Neuronal stem cell (in vitro differentiated cells): Measurements from ENCODE around the gene SERGEF.

ENCODE experiments used
- DNase-seq: peaks from one replicate; pipeline ENCODE4 v3.0.0-alpha.2; 2013; ENCODE audit warnings: low spot score
- H2AFZ ChIP-seq: one replicate; pipeline ENCODE4 v1.6.1; 2013; ENCODE audit warnings: mild to moderate bottlenecking, low read length, inconsistent platforms
- H2AK5ac ChIP-seq: 2 replicates; pipeline ENCODE4 v1.6.1; 2013; ENCODE audit warnings: low read depth, mild to moderate bottlenecking, inconsistent platforms, low read length, moderate library complexity, mixed read lengths
- H2BK120ac ChIP-seq: 2 replicates; pipeline ENCODE4 v1.6.1; 2013; ENCODE audit warnings: low read depth, mild to moderate bottlenecking, inconsistent platforms, low read length, moderate library complexity, mixed read lengths
- H2BK12ac ChIP-seq: one replicate; pipeline ENCODE4 v1.6.1; 2013; ENCODE audit warnings: low read length, inconsistent platforms
- H2BK15ac ChIP-seq: 2 replicates; pipeline ENCODE4 v1.6.1; 2013; ENCODE audit warnings: mild to moderate bottlenecking, low read length, inconsistent platforms, mixed read lengths
- H2BK5ac ChIP-seq: one replicate; pipeline ENCODE4 v1.6.1; 2013; ENCODE audit warnings: inconsistent platforms, mild to moderate bottlenecking, low read length, moderate library complexity
- H3K14ac ChIP-seq: one replicate; pipeline ENCODE4 v1.6.1; 2013; ENCODE audit warnings: low read length, inconsistent platforms
- H3K18ac ChIP-seq: 2 replicates; pipeline ENCODE4 v1.6.1; 2013; ENCODE audit warnings: low read length, inconsistent platforms
- H3K23ac ChIP-seq: 2 replicates; pipeline ENCODE4 v1.6.1; 2013; ENCODE audit warnings: low read depth, mild to moderate bottlenecking, mixed read lengths, low read length, inconsistent platforms; ENCODE audit not compliant: poor library complexity
- H3K27ac ChIP-seq: replicated peaks from 3 replicates; pipeline ENCODE4 v1.5.1; 2013; ENCODE audit warnings: low read length, inconsistent platforms
- H3K27me3 ChIP-seq, 3 experiments: 2 replicates each; pipeline ENCODE4 v1.6.1; 2013; ENCODE audit warnings: low read length in 3 of 3, mild to moderate bottlenecking in 2 of 3, inconsistent platforms in 1 of 3, low read depth in 1 of 3, mixed read lengths in 1 of 3, moderate library complexity in 1 of 3; ENCODE audit not compliant: control insufficient read depth in 3 of 3, insufficient read depth in 3 of 3
- H3K36me3 ChIP-seq, 2 donors: replicated peaks in 1 of 2; 2 replicates each; pipeline ENCODE4 v1.6.1; 2013; ENCODE audit warnings: low read length in 2 of 2; ENCODE audit not compliant: control insufficient read depth in 2 of 2, insufficient read depth in 2 of 2
- H3K4ac ChIP-seq: 2 replicates; pipeline ENCODE4 v1.6.1; 2013; ENCODE audit warnings: inconsistent platforms, mild to moderate bottlenecking, low read length, moderate library complexity
- H3K4me1 ChIP-seq, 2 donors: 1 replicate in 1 of 2; 2 replicates in 1 of 2; pipeline ENCODE4 v1.6.1; 2013; ENCODE audit warnings: low read length in 2 of 2, low read depth in 1 of 2; ENCODE audit not compliant: control insufficient read depth in 2 of 2, insufficient read depth in 1 of 2
- H3K4me2 ChIP-seq: one replicate; pipeline ENCODE4 v1.6.1; 2013; ENCODE audit warnings: mild to moderate bottlenecking, low read length, inconsistent platforms; ENCODE audit not compliant: insufficient read depth, poor library complexity, severe bottlenecking
- H3K4me3 ChIP-seq, 2 donors: 2 replicates each; pipeline ENCODE4 v1.5.1; 2013; ENCODE audit warnings: low read length in 2 of 2, mild to moderate bottlenecking in 2 of 2, inconsistent platforms in 1 of 2, moderate library complexity in 1 of 2
- H3K79me1 ChIP-seq: one replicate; pipeline ENCODE4 v1.6.1; 2013; ENCODE audit warnings: low read depth, mild to moderate bottlenecking, inconsistent platforms, low read length, moderate library complexity
- H3K9ac ChIP-seq: one replicate; pipeline ENCODE4 v1.6.1; 2013; ENCODE audit warnings: mild to moderate bottlenecking, low read depth, low read length, inconsistent platforms; ENCODE audit not compliant: poor library complexity
- H3K9me3 ChIP-seq, 2 donors: replicated peaks in 1 of 2; 2 replicates each; pipeline versions ENCODE3 to v1.6.1; 2013; ENCODE audit warnings: low read length in 2 of 2, mild to moderate bottlenecking in 2 of 2, inconsistent platforms in 1 of 2, low read depth in 1 of 2, mixed read lengths in 1 of 2, moderate library complexity in 1 of 2; ENCODE audit not compliant: control insufficient read depth in 2 of 2, insufficient read depth in 1 of 2
- H4K8ac ChIP-seq: one replicate; pipeline ENCODE4 v1.6.1; 2013; ENCODE audit warnings: low read depth, mild to moderate bottlenecking, inconsistent platforms, low read length, moderate library complexity
- H4K91ac ChIP-seq: one replicate; pipeline ENCODE4 v1.6.1; 2013; ENCODE audit warnings: low read length, low read depth, mild to moderate bottlenecking, inconsistent platforms; ENCODE audit not compliant: poor library complexity
- WGBS, 2 donors: extraction: QIAGEN DNeasy Blood & Tissue Kit; methylation state at CpG; one replicate each; pipeline ENCODE4 v1.1.7; 2013; ENCODE audit warnings: missing lambda C conversion rate in 2 of 2, mixed read lengths in 1 of 2; ENCODE audit not compliant: insufficient read length in 2 of 2, insufficient replicate concordance in 1 of 2; ENCODE audit errors: extremely low coverage in 2 of 2; 5-methylcytosine and 5-hydroxymethylcytosine counted together

Gene SERGEF

DNA sequence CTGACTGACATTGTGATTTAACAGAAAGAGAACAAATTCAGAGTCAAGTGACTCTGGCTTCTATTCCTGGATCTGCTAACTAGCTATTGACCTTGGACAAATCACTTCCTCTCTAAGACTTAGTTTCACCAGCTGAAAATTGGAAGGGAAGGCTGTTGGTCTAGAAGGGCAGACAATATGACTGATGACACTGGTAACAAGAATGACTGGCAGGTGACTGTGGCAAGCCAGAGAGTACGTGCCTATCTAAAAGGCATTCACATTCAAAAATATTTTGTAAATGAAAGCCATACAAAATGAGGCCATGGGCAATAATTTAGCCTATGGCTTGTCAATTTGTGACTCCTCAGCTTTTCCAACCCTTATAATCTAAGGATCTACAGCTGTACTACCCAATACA lies 23.5 kb downstream of the SERGEF start:
- H3K79me1 ChIP-seq: no peaks in the 10 kb centered on the region
- no peak overlapping the region for H4K8ac ChIP-seq
- no peaks in the 10 kb centered on the region for H3K27me3 ChIP-seq
- no peak overlapping the region for H3K4me3 ChIP-seq
- no peaks in the 10 kb centered on the region for H3K4me1 ChIP-seq
- no peak overlapping the region for H2BK5ac ChIP-seq
- H3K14ac ChIP-seq: no peak overlapping the region
- no peak overlapping the region for H3K9ac ChIP-seq
- H3K23ac ChIP-seq: no peak overlapping the region
- H3K36me3 ChIP-seq: peaks cover 8 to 78% of the 10 kb centered on the region in 2 donors
- WGBS, 2 donors: no CpG with 5 or more reads among the region's 1 CpG
- no peak overlapping the region for H3K18ac ChIP-seq
- no peak overlapping the region for H2BK12ac ChIP-seq
- no peak overlapping the region for H4K91ac ChIP-seq
- no peak overlapping the region for H2AFZ ChIP-seq
- no peak overlapping the region for H3K4me2 ChIP-seq
- H3K4ac ChIP-seq: no peak overlapping the region
- H3K9me3 ChIP-seq: no peaks in the 10 kb centered on the region
- DNase-seq: no peak
- no peak overlapping the region for H2BK120ac ChIP-seq
- no peak overlapping the region for H3K27ac ChIP-seq
- H2AK5ac ChIP-seq: no peak overlapping the region
- no peak overlapping the region for H2BK15ac ChIP-seq

- Histone ChIP-seq H3K4me2 (no peak overlapping the region), H3K9me3 (no peaks in the 10 kb centered on the region), H3K9ac (no peak overlapping the region), H4K91ac (no peak overlapping the region), H3K18ac (no peak overlapping the region), H2BK12ac (no peak overlapping the region), H3K36me3 (peaks cover 8 to 72% of the 10 kb centered on the region in 2 donors), H3K23ac (no peak overlapping the region), H3K4ac (no peak overlapping the region), H2AFZ (no peak overlapping the region), H3K79me1 (no peaks in the 10 kb centered on the region), H2BK15ac (no peak overlapping the region), H3K14ac (no peak overlapping the region), H2BK5ac (no peak overlapping the region), H2BK120ac (no peak overlapping the region), H3K27me3 (no peaks in the 10 kb centered on the region), H3K4me3 (no peak overlapping the region), H3K27ac (no peak overlapping the region), H3K4me1 (no peaks in the 10 kb centered on the region), H4K8ac (no peak overlapping the region), H2AK5ac (no peak overlapping the region)
- no CpG with 5 or more reads among the region's 1 CpG for WGBS, 2 donors
- no peak for DNase-seq
Observed at GRCh38 chr11:17988465-17988864, 24.4 kb downstream of the SERGEF start.

GRCh38 chr11:17987826-17988225 lies 25.0 kb downstream of the SERGEF start:
- no peak for DNase-seq
- Histone ChIP-seq H3K4me2 (no peak overlapping the region), H3K4me3 (no peak overlapping the region), H2AK5ac (no peak overlapping the region), H3K27me3 (no peaks in the 10 kb centered on the region), H2BK120ac (no peak overlapping the region), H2BK15ac (no peak overlapping the region), H4K8ac (no peak overlapping the region), H4K91ac (no peak overlapping the region), H2BK5ac (no peak overlapping the region), H3K18ac (no peak overlapping the region), H2BK12ac (no peak overlapping the region), H3K9ac (no peak overlapping the region), H2AFZ (no peak overlapping the region), H3K23ac (no peak overlapping the region), H3K4ac (no peak overlapping the region), H3K4me1 (no peaks in the 10 kb centered on the region), H3K9me3 (no peaks in the 10 kb centered on the region), H3K79me1 (no peaks in the 10 kb centered on the region), H3K36me3 (peaks cover 8 to 68% of the 10 kb centered on the region in 2 donors), H3K14ac (no peak overlapping the region), H3K27ac (no peak overlapping the region)
- WGBS, 2 donors: no CpG with 5 or more reads among the region's 1 CpG

GRCh38 chr11:17986711-17987220 lies 26.1 kb downstream of the SERGEF start:
- Histone ChIP-seq H2BK15ac (no peak overlapping the region), H3K4me1 (no peaks in the 10 kb centered on the region), H4K8ac (no peak overlapping the region), H2AK5ac (no peak overlapping the region), H3K4me3 (no peak overlapping the region), H3K18ac (no peak overlapping the region), H3K4me2 (no peak overlapping the region), H3K23ac (no peak overlapping the region), H3K9ac (no peak overlapping the region), H3K36me3 (peaks cover 8 to 63% of the 10 kb centered on the region in 2 donors), H4K91ac (no peak overlapping the region), H3K79me1 (no peaks in the 10 kb centered on the region), H2BK12ac (no peak overlapping the region), H2BK5ac (no peak overlapping the region), H3K27me3 (no peaks in the 10 kb centered on the region), H3K27ac (no peak overlapping the region), H3K9me3 (no peaks in the 10 kb centered on the region), H3K14ac (no peak overlapping the region), H2BK120ac (no peak overlapping the region), H2AFZ (no peak overlapping the region), H3K4ac (no peak overlapping the region)
- no CpG with 5 or more reads among the region's 1 CpG for WGBS, 2 donors
- DNase-seq: no peak
